Lung (tissue), 12 donors: ENCODE data around the gene ERC2. TPM values are rescaled to one million over a fixed set of nuclear protein-coding genes. Genes with fewer than 3 reads are reported as not detected.

Experiments
- ATAC-seq: fragments of 200-7000 bp; cut with Tn5 transposase; one replicate; pipeline ENCODE4 v1.9.1; 2020; ENCODE audit warnings: moderate number of reproducible peaks; ENCODE audit not compliant: insufficient read depth, low FRiP score
- DNase-seq, 3 donors: peaks; one replicate each; pipeline ENCODE4 v3.0.0-alpha.2; 2013 to 2017
- H3K27ac ChIP-seq, 2 donors: one replicate each; pipeline ENCODE4 v1.5.1; 2013; ENCODE audit warnings: mild to moderate bottlenecking in 2 of 2, moderate library complexity in 2 of 2, control low read depth in 1 of 2, inconsistent platforms in 1 of 2, low read depth in 1 of 2, low read length in 1 of 2
- H3K27me3 ChIP-seq, 3 donors: one replicate each; pipeline ENCODE4 v1.5.1; 2013; ENCODE audit warnings: low read length in 2 of 3; ENCODE audit not compliant: control insufficient read depth in 3 of 3, insufficient read depth in 3 of 3
- H3K36me3 ChIP-seq, 4 donors: one replicate each; pipeline ENCODE4 v1.5.1; 2013; ENCODE audit warnings: low read length in 4 of 4, mild to moderate bottlenecking in 1 of 4, moderate library complexity in 1 of 4; ENCODE audit not compliant: control insufficient read depth in 4 of 4, insufficient read depth in 4 of 4
- H3K4me1 ChIP-seq, 5 donors: one replicate each; pipeline ENCODE4 v1.5.1; 2013; ENCODE audit warnings: low read length in 5 of 5, mild to moderate bottlenecking in 2 of 5, moderate library complexity in 1 of 5; ENCODE audit not compliant: control insufficient read depth in 5 of 5, insufficient read depth in 5 of 5
- H3K4me3 ChIP-seq: one replicate; pipeline ENCODE4 v1.5.1; 2013; ENCODE audit warnings: mild to moderate bottlenecking, control low read depth, moderate library complexity
- H3K9ac ChIP-seq, 2 donors: one replicate each; pipeline ENCODE4 v1.5.1; 2013; ENCODE audit warnings: low read length in 2 of 2, control low read depth in 1 of 2; ENCODE audit not compliant: insufficient read depth in 1 of 2
- H3K9me3 ChIP-seq, 4 donors: one replicate each; pipeline ENCODE4 v1.5.1; 2013; ENCODE audit warnings: low read length in 3 of 4, mild to moderate bottlenecking in 1 of 4, moderate library complexity in 1 of 4; ENCODE audit not compliant: control insufficient read depth in 4 of 4, insufficient read depth in 3 of 4
- CTCF ChIP-seq: IDR thresholded peaks from 2 replicates; pipeline ENCODE4 v1.5.1; 2012; ENCODE audit warnings: mild to moderate bottlenecking; ENCODE audit errors: control extremely low read depth, extremely low read depth
- WGBS, 2 donors: extraction: QIAGEN DNeasy Blood & Tissue Kit; methylation state at CpG; one replicate each; pipeline ENCODE4 v1.1.7; 2013; 5-methylcytosine and 5-hydroxymethylcytosine counted together
- polyA plus RNA-seq, 2 donors: library from polyadenylated mRNA; stranded (reverse); fragments of 200-250 nt; gene quantifications; one replicate each; pipeline ENCODE4 v1.2.1, GENCODE V29; 2013
- total RNA-seq, 2 donors: library from RNA; depleted of rRNA in 1 of 2; stranded (reverse); fragments of >200 nt in 1 of 2; gene quantifications; one replicate each; pipeline ENCODE4 v1.2.1, GENCODE V29; 2014 to 2021
- donor health status: control.
- donor health status: control.
- donor health status: Bipolar disorder and iron deficiency.
- donor health status: healthy.
- donor health status: DM: yes; HTN: yes; CAD: no.

The ERC2 gene
- total and polyA plus RNA-seq, 4 donors = 0.20 to 3.5 (median 0.97) TPM

DNA sequence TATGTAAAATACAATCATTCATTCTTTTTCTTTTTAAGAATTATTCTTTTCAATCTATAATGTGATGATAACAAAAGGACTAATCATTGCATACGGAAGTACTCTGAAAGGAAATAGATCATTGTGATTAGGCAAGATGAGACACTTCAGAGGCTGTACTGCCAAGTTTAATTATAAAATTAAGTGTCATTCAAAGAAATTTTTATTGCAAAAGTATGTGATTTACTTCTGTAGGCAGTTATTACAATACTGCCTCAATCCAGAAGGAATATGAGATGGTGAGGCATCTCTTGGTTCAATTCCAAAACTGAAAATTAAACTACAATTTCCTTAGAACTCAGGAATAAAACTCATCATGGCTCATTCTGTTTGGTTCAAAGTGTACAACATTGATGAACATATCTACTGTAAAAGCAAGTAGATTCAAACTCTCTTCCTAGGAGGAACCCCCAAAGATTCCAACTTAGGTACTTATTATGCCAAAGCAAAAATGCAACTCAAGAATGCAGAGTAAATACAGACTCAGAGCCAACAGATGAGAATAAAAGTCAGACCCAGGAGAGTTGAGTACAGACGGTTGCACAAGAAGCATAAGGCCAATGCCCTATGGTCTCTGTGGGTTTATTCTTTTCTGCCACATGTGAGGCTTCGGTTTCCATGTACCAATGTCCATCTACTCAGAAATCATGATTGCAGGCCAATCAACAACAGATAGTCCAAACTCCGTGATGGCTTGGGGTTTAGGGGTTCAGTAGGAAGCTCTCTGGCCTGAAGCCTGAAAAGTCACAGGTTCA, 862.6 kb downstream of the ERC2 start:
- Histone ChIP-seq H3K4me3 (no peak overlapping the region), H3K36me3 (no peaks in the 10 kb centered on the region), H3K9ac (no peak overlapping the region), H3K4me1 (no peaks in the 10 kb centered on the region), H3K27me3 (peaks cover 0 to 2% (median 0%) of the 10 kb centered on the region in 3 donors), H3K27ac (no peak overlapping the region), H3K9me3 (peaks cover 0 to 2% (median 0%) of the 10 kb centered on the region in 4 donors)
- TF ChIP-seq CTCF = no peak
- WGBS, 2 donors = 85 to 86% methylated on average over 4 of the region's 4 CpGs
- ATAC-seq (no peak), DNase-seq (no peak)

DNA sequence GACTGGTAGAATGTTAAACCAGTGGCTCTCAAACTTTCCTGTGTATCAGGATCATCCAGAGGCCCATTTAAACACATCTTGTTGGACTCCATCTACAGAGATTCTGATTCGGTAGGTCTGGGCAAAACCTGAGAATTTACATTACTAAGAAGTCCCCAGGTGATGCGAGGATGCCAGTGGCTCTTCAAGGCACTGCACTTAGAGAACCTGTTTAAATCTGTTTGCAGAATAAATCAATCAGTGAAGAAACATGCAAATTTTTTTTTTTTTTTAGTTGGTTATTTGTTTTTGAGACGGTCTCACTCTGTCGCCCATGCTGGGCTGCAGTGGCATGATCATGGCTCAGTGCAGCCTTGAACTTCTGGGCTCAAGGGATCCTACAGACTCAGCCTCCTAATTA, 863.4 kb downstream of the ERC2 start:
- no peak for ATAC-seq
- Histone ChIP-seq H3K36me3 (no peaks in the 10 kb centered on the region), H3K27ac (no peak overlapping the region), H3K27me3 (peaks cover 0 to 2% (median 0%) of the 10 kb centered on the region in 3 donors), H3K9ac (no peak overlapping the region), H3K4me1 (no peaks in the 10 kb centered on the region), H3K4me3 (no peak overlapping the region), H3K9me3 (peaks cover 0 to 2% (median 0%) of the 10 kb centered on the region in 4 donors)
- 95 to 96% methylated on average over 4 of the region's 4 CpGs for WGBS, 2 donors
- DNase-seq = no peak
- no peak for TF ChIP-seq CTCF

GRCh38 chr3:55604402-55604801, 863.9 kb downstream of the ERC2 start:
- Histone ChIP-seq H3K27ac (no peak overlapping the region), H3K4me1 (no peaks in the 10 kb centered on the region), H3K4me3 (no peak overlapping the region), H3K9ac (no peak overlapping the region), H3K36me3 (no peaks in the 10 kb centered on the region), H3K27me3 (peaks cover 0 to 2% (median 0%) of the 10 kb centered on the region in 3 donors), H3K9me3 (peaks cover 0 to 2% (median 0%) of the 10 kb centered on the region in 4 donors)
- ATAC-seq (no peak), DNase-seq (no peak)
- 65 to 73% methylated on average over 2 of the region's 2 CpGs for WGBS, 2 donors
- TF ChIP-seq CTCF = no peak
